Middle frontal gyrus (tissue), 1 donor: ENCODE results near the gene TMEM270.
"Not testable (repeated sequence)": the region's sequence is repeated elsewhere in the genome, so short reads cannot be mapped to it uniquely, and the experiment has no call there.

Experiments
- DNase-seq: peaks from one replicate; pipeline ENCODE4 v3.0.0-alpha.2; 2015; ENCODE audit warnings: low spot score; ENCODE audit errors: extremely low spot score

The TMEM270 gene

DNA sequence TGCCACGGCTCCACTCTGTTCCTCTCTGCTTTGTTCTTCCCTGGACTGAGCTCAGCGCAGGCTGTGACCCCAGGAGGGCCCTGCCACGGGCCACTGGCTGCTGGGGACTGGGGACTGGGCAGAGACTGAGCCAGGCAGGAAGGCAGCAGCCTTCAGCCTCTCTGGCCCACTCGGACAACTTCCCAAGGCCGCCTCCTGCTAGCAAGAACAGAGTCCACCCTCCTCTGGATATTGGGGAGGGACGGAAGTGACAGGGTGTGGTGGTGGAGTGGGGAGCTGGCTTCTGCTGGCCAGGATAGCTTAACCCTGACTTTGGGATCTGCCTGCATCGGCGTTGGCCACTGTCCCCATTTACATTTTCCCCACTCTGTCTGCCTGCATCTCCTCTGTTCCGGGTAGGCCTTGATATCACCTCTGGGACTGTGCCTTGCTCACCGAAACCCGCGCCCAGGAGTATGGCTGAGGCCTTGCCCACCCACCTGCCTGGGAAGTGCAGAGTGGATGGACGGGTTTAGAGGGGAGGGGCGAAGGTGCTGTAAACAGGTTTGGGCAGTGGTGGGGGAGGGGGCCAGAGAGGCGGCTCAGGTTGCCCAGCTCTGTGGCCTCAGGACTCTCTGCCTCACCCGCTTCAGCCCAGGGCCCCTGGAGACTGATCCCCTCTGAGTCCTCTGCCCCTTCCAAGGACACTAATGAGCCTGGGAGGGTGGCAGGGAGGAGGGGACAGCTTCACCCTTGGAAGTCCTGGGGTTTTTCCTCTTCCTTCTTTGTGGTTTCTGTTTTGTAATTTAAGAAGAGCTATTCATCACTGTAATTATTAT is 28.9 kb upstream of the TMEM270 start:
- no peak for DNase-seq

DNA sequence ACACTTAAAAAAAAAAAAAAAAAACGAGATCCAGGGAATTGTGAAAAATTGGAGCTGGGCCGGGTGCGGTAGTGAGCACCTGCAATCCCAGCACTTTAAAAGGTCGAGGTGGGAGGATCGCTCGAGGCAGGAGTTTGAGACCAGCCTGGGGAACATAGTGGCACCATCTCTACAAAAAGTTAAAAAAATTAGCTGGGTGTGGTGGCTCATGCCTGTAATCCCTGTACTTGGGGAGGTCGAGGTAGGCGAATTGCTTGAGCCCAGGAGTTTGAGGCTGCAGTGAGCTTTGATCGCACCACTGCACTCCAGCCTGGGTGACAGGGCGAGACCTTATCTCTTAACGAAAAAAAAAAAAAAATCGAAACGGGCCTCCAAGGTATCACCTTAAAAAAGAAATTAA is 28.2 kb upstream of the TMEM270 start:
- no peak for DNase-seq

DNA sequence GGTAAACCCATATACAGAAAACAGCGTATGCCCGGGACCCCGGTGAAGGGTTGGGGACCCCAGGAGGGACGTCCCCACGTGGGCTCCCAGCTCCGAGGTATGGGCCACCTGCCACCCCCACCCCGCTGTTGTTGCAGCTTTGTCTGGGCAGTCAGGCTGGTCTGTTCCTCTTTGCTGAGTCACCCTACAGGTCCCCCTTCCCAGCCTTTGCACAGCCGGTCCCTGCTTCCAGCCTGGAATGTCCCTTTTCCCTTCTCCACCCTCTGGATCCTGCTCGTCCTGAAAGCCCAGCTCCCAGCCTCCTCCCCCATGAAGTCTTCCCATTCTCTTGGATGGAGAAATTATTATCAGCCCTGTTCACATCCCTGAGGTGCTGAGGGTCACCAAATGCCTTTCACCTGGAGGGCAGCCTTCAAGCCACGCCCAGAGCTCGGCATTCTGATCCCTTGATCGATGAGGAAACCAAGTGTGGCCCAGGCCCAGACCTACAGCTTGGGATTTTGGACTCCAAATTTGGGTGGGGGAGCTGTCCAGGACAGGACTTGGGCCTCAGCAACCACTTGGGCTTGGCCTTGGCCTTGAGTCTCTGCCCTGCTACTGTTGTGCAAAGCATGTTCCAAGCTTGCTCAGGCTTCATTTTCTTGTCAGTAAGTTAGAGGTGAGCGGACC is 27.6 kb upstream of the TMEM270 start:
- DNase-seq, result no peak

DNA sequence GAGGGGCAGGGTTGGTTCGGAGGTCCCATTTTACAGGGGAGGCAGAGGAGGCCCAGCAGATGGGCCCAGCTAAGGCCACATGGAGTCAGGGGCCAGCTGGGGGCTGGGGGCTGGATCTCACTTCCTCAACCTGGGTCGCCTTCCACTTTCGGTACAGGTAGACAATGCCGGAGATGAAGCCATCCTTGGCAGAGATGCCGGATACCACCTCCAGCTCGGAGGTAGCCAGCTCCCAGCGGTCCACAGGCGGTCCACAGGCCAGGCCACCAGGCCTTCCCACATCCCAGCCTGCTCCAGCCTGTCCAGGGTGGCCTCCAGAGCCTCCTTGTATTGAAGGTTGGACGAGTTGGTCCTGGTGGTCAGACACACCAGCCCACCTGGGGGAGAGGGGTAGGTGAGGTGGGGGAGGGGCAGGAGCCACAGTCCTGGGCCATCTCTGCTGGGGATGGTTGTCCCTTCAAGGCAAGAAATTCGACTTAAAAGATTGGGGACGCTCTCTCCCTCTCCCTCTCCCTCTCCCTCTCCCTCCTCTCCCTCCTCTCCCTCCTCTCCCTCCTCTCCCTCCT is 26.2 kb upstream of the TMEM270 start:
- no peak for DNase-seq

DNA sequence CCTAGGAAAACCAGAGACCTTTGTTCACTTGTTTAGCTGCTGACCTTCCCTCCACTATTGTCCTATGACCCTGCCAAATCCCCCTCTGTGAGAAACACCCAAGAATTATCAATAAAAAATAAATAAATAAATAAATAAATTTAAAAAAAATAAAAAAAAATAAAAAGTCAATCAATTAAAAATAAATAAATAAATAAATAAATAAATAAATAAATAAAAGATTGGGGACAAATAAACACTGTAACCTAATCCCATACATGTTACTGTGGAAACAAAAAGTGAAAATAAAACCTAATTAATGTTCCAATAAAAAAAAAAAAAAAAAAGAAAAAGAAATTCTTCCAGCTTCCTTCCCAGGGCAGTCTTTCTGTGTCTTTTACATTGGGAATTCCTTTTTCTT is 23.8 kb upstream of the TMEM270 start:
- not testable (repeated sequence) for DNase-seq

- no peak for DNase-seq
These were observed 22.3 kb upstream of the TMEM270 start for GRCh38 chr7:73838642-73839041.

DNA sequence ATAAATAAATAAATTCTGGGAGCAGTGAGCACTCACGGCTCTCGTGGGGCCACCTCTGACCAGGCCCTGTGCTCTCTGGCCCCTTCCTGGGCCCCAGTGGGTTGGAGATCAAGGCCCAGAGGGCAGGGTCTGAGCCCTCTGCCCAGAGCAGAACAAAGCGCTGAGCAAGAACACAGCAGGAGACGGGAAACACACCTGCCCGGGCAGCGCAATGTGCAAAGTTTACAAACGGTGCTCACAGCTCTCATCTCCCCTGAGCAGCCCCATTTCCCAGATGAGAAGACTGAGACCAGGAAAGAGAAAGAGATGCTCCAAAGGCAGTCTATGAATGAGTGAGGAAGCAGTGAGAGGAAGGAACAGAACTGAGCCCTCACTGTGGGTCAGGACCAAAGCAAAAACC is 21.7 kb upstream of the TMEM270 start:
- DNase-seq, result no peak

GRCh38 chr7:73839743-73840714 is 20.9 kb upstream of the TMEM270 start:
- DNase-seq, result no peak

- DNase-seq, result no peak
These were observed 20.1 kb upstream of the TMEM270 start for GRCh38 chr7:73840715-73841379.

- no peak for DNase-seq
These were observed 19.3 kb upstream of the TMEM270 start for GRCh38 chr7:73841689-73842066.

- peak; percentile 76 for DNase-seq
These were observed 18.6 kb upstream of the TMEM270 start, which contains the start of gene METTL27 for GRCh38 chr7:73842067-73842976. Gene METTL27 (minus strand): TSS chr7:73842516. CDS start chr7:73842140, 376 bp downstream.

DNA sequence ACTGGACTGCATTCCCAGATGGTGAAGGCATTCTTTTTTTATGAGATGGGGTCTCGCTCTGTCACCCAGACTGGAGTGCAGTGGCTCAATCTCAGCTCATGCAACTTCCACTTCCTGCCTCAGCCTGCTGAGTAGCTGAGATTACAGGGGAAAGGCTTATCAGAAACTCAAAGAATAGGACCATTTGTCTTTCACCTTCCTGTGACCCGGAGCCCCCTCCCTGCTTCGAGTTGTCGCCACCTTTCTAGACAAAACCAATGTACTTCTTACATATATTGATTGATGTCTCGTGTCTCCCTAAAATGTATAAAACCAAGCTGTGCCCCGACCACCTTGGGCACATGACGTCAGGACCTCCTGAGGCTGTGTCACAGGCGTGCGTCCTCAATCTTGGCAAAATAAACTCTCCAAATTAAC is 16.8 kb upstream of the TMEM270 start:
- DNase-seq, result no peak

GRCh38 chr7:73844848-73845460 is 16.0 kb upstream of the TMEM270 start:
- DNase-seq, result no peak

DNA sequence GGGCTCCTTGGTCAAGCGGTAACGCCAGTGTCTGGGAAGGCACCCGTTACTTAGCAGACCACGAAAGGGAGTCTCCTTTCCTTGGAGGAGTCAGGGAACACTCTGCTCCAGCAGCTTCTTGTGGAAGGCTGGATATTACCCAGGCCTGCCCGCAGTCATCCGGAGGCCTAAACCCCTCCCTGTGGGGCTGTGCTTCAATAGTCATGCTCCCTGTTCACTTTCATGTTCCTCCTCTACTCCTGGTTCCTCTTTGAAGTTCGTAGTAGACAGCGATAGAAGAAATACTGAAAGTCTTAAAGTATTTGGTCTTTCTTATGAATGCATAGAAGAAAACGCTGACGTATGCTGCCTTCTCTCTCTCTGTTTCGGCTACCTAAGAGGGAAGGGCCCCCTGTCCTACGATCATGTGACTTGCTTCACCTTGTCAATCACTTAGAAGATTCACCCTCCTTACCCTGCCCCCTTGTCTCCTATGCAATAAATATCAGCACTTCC is 15.2 kb upstream of the TMEM270 start:
- not testable (repeated sequence) for DNase-seq

GRCh38 chr7:73847941-73848723 is 12.8 kb upstream of the TMEM270 start:
- no peak for DNase-seq

GRCh38 chr7:73850781-73851207 is 10.2 kb upstream of the TMEM270 start:
- no peak for DNase-seq

GRCh38 chr7:73851410-73852338 is 9.3 kb upstream of the TMEM270 start:
- no peak for DNase-seq
